ENCODE measurements around the gene MMP8.

GRCh38 chr11:102749101-102749722, 24.5 kb upstream of the MMP8 start:
- TF ChIP-seq LARP7 (IDR thresholded peaks at IDR 0.05) (no peak), CTCF (IDR thresholded peaks at IDR 0.05 in 2 of 3, conservative IDR thresholded peaks at IDR 0.05 in 1 of 3; ENCODE audit: control insufficient read depth in 2 of 3, extremely low read depth in 1 of 3, insufficient read depth in 1 of 3, low read depth in 3 of 3, low read length in 3 of 3) (no peak), USF1 (IDR thresholded peaks at IDR 0.05; ENCODE audit: borderline replicate concordance, extremely low read length, insufficient read depth, low read depth, low read length) (no peak), MAX (IDR thresholded peaks at IDR 0.05; ENCODE audit: low read depth, low read length) (no peak), YY1 (IDR thresholded peaks at IDR 0.05; ENCODE audit: low read depth, low read length) (no peak), ATF7 (IDR thresholded peaks at IDR 0.05; ENCODE audit: low read depth) (no peak), SP1 (IDR thresholded peaks at IDR 0.05; ENCODE audit: low read depth, low read length) (no peak), SMC3 (IDR thresholded peaks at IDR 0.05; ENCODE audit: borderline replicate concordance, low read length) (no peak), GATAD2B (conservative IDR thresholded peaks at IDR 0.05; ENCODE audit: low read depth) (no peak), ZBTB4 (CRISPR knock-in tag; IDR thresholded peaks at IDR 0.05) (no peak)

Data from GM12878 (cell line).